ENCODE results near the gene PCNX2. TPM values are rescaled to one million over a fixed set of nuclear protein-coding genes. Genes with fewer than 3 reads are reported as not detected.

PCNX2 gene
- total RNA-seq, 1 donor from 2014 or later: 0.20 TPM

GRCh38 chr1:232990176-232991128 lies 305.1 kb downstream of the PCNX2 start:
- no peak for DNase-seq (ENCODE audit: low read depth in 2 of 2)

GRCh38 chr1:232988572-232989040 lies 306.9 kb downstream of the PCNX2 start:
- DNase-seq (ENCODE audit: low read depth in 2 of 2): peak in 1 of 2 donors; percentile 6

- DNase-seq (ENCODE audit: low read depth in 2 of 2): no peak
These were observed 307.8 kb downstream of the PCNX2 start for GRCh38 chr1:232987774-232988140.

- DNase-seq (ENCODE audit: low read depth in 2 of 2): no peak
These were observed 308.3 kb downstream of the PCNX2 start for GRCh38 chr1:232987046-232987773.

- no peak for DNase-seq (ENCODE audit: low read depth in 2 of 2)
These were observed 309.0 kb downstream of the PCNX2 start for GRCh38 chr1:232986527-232986922.

GRCh38 chr1:232985882-232986526 lies 309.5 kb downstream of the PCNX2 start:
- no peak for DNase-seq (ENCODE audit: low read depth in 2 of 2)

GRCh38 chr1:232984577-232985425 lies 310.7 kb downstream of the PCNX2 start:
- no peak for DNase-seq (ENCODE audit: low read depth in 2 of 2)

GRCh38 chr1:232983817-232984567 lies 311.5 kb downstream of the PCNX2 start:
- DNase-seq (ENCODE audit: low read depth in 2 of 2): no peak

- DNase-seq (ENCODE audit: low read depth in 2 of 2): no peak
These were observed 312.1 kb downstream of the PCNX2 start for GRCh38 chr1:232983375-232983774.

- no peak for DNase-seq (ENCODE audit: low read depth in 2 of 2)
These were observed 313.1 kb downstream of the PCNX2 start for GRCh38 chr1:232982238-232982944.

- DNase-seq (ENCODE audit: low read depth in 2 of 2): no peak
These were observed 314.5 kb downstream of the PCNX2 start for GRCh38 chr1:232980986-232981560.

- no peak for DNase-seq (ENCODE audit: low read depth in 2 of 2)
These were observed 315.1 kb downstream of the PCNX2 start for GRCh38 chr1:232980355-232980978.

GRCh38 chr1:232979558-232979957 lies 316.0 kb downstream of the PCNX2 start:
- no peak for DNase-seq (ENCODE audit: low read depth in 2 of 2)

GRCh38 chr1:232978815-232979214 lies 316.7 kb downstream of the PCNX2 start:
- peak in 1 of 2 donors; percentile 28 for DNase-seq (ENCODE audit: low read depth in 2 of 2)

- DNase-seq (ENCODE audit: low read depth in 2 of 2): peak in 1 of 2 donors; percentile 80
These were observed 317.4 kb downstream of the PCNX2 start for GRCh38 chr1:232978091-232978634.

- DNase-seq (ENCODE audit: low read depth in 2 of 2): peak in 1 of 2 donors; percentile 82
These were observed 320.6 kb downstream of the PCNX2 start for GRCh38 chr1:232974971-232975370.

- DNase-seq (ENCODE audit: low read depth in 2 of 2): peak; percentile 38 to 48
These were observed 321.6 kb downstream of the PCNX2 start for GRCh38 chr1:232973652-232974611.

Data from lung microvascular endothelial cell (primary cell).